ENCODE results near the gene AHNAK2.
"Not testable (repeated sequence)": the region's sequence is repeated elsewhere in the genome, so short reads cannot be mapped to it uniquely, and the experiment has no call there.

AHNAK2 gene

GRCh38 chr14:104977681-104978653 lies at the start of gene AHNAK2:
AHNAK2 (minus strand) TSS chr14:104978374; CDS start chr14:104978237, 137 bp downstream.
- peak; percentile 53 for DNase-seq

- not testable (repeated sequence) for DNase-seq
Observed at GRCh38 chr14:105027718-105028117, 49.5 kb upstream of the AHNAK2 start.

GRCh38 chr14:105026802-105027563 lies 48.8 kb upstream of the AHNAK2 start:
- no peak for DNase-seq

- DNase-seq, result no peak
Observed at GRCh38 chr14:105026033-105026785, 48.0 kb upstream of the AHNAK2 start.

GRCh38 chr14:105025429-105025828 lies 47.3 kb upstream of the AHNAK2 start:
- no peak for DNase-seq

- DNase-seq, result no peak
Observed at GRCh38 chr14:105023791-105024480, 45.8 kb upstream of the AHNAK2 start.

GRCh38 chr14:105023144-105023543 lies 45.0 kb upstream of the AHNAK2 start:
- no peak for DNase-seq

- no peak for DNase-seq
Observed at GRCh38 chr14:105022276-105022670, 44.1 kb upstream of the AHNAK2 start.

GRCh38 chr14:105021656-105022275 lies 43.6 kb upstream of the AHNAK2 start:
- peak; percentile 28 for DNase-seq

GRCh38 chr14:105020815-105021655 lies 42.9 kb upstream of the AHNAK2 start, which contains the start of gene CDCA4:
CDCA4 (minus strand) TSS chr14:105021083; CDS start chr14:105011929, 9,154 bp downstream.
- DNase-seq, result peak; percentile 96

- DNase-seq, result no peak
Observed at GRCh38 chr14:105019861-105020814, 42.0 kb upstream of the AHNAK2 start.

GRCh38 chr14:105018414-105018813 lies 40.2 kb upstream of the AHNAK2 start:
- no peak for DNase-seq

GRCh38 chr14:105015905-105016304 lies 37.7 kb upstream of the AHNAK2 start:
- no peak for DNase-seq

- DNase-seq, result no peak
Observed at GRCh38 chr14:105015242-105015641, 37.1 kb upstream of the AHNAK2 start.

- DNase-seq, result no peak
Observed at GRCh38 chr14:105014631-105015030, 36.5 kb upstream of the AHNAK2 start.

GRCh38 chr14:105014032-105014431 lies 35.9 kb upstream of the AHNAK2 start:
- no peak for DNase-seq

- DNase-seq, result no peak
Observed at GRCh38 chr14:105013150-105013785, 35.1 kb upstream of the AHNAK2 start.

GRCh38 chr14:105012171-105012985 lies 34.2 kb upstream of the AHNAK2 start:
- DNase-seq, result no peak

All from NCI-H1092 (cell line).